Neural cell (in vitro differentiated cells): ENCODE data around the gene TBL1XR1. TPM values are rescaled to one million over a fixed set of nuclear protein-coding genes. Genes with fewer than 3 reads are reported as not detected.
A peak's percentile ranks its signal among the peaks of the same experiment; 100 is the strongest.

Experiments used
- H2AFZ ChIP-seq: fragments of 200-600, 300-800 bp; sonication (generic), shearing (Covaris generic); 2 replicates; pipeline ENCODE4 v1.6.0; 2014; ENCODE audit warnings: low read depth, mild to moderate bottlenecking, antibody characterized with exemption, low read length, moderate library complexity
- H3F3A ChIP-seq: fragments of 200-600 bp; shearing (Covaris generic); 2 replicates; pipeline ENCODE4 v1.6.1; 2016; ENCODE audit warnings: mild to moderate bottlenecking, moderate library complexity, mixed read lengths, antibody characterized with exemption, low read length; ENCODE audit not compliant: insufficient read depth, poor library complexity, severe bottlenecking
- H3K27ac ChIP-seq: fragments of 200-600, 300-800 bp; sonication (generic), shearing (Covaris generic); 2 replicates; pipeline ENCODE4 v1.5.1; 2014; ENCODE audit warnings: mild to moderate bottlenecking, low read length, moderate library complexity
- H3K27me3 ChIP-seq: fragments of 300-800, 200-600 bp; sonication (generic), shearing (Covaris generic); 2 replicates; pipeline ENCODE4 v1.6.0; 2014; ENCODE audit warnings: mild to moderate bottlenecking, low read depth, low read length, moderate library complexity; ENCODE audit not compliant: insufficient read depth
- H3K36me3 ChIP-seq: fragments of 300-800, 200-600 bp; sonication (generic), shearing (Covaris generic); 2 replicates; pipeline ENCODE4 v1.5.1; 2014; ENCODE audit warnings: mild to moderate bottlenecking, antibody characterized with exemption, low read length, moderate library complexity; ENCODE audit not compliant: insufficient read depth
- H3K4me2 ChIP-seq: fragments of 300-800, 200-600 bp; sonication (generic), shearing (Covaris generic); 2 replicates; pipeline ENCODE4 v1.6.0; 2014; ENCODE audit warnings: mild to moderate bottlenecking, low read length
- H3K4me3 ChIP-seq: fragments of 300-800, 200-600 bp; sonication (generic), shearing (Covaris generic); 2 replicates; pipeline ENCODE4 v1.5.1; 2014; ENCODE audit warnings: mild to moderate bottlenecking, low read length, moderate library complexity
- H3K79me2 ChIP-seq: fragments of 200-600 bp; shearing (Covaris generic); replicated peaks from 2 replicates; pipeline ENCODE4 v1.6.0; 2014; ENCODE audit warnings: mild to moderate bottlenecking, low read length, moderate library complexity; ENCODE audit not compliant: insufficient read depth
- H3K9ac ChIP-seq: fragments of 300-800, 200-600 bp; sonication (generic), shearing (Covaris generic); 2 replicates; pipeline ENCODE4 v1.6.1; 2016; ENCODE audit warnings: mild to moderate bottlenecking, low read length, mixed read lengths
- H3K9me2 ChIP-seq: fragments of 200-600 bp; shearing (Covaris generic); 2 replicates; pipeline ENCODE4 v1.6.1; 2016; ENCODE audit warnings: mild to moderate bottlenecking, low read length, mixed read lengths; ENCODE audit not compliant: insufficient read depth
- H3K9me3 ChIP-seq: fragments of 200-600, 300-800 bp; sonication (generic), shearing (Covaris generic); 2 replicates; pipeline ENCODE4 v1.6.1; 2016; ENCODE audit warnings: mild to moderate bottlenecking, mixed run types, low read length, moderate library complexity, mixed read lengths
- H4K20me1 ChIP-seq: fragments of 200-600 bp; shearing (Covaris generic); 2 replicates; pipeline ENCODE4 v1.6.1; 2016; ENCODE audit warnings: mild to moderate bottlenecking, mixed run types; ENCODE audit not compliant: insufficient read depth
- CTCF ChIP-seq: fragments of 450-650 bp; IDR thresholded peaks from 2 replicates; pipeline ENCODE4 v1.5.1; 2014; ENCODE audit warnings: antibody characterized with exemption, mild to moderate bottlenecking, moderate library complexity; ENCODE audit not compliant: poor library complexity, severe bottlenecking
- EP300 ChIP-seq: fragments of 450-650 bp; conservative IDR thresholded peaks from 2 replicates; pipeline ENCODE4 v1.6.1; 2014; ENCODE audit warnings: antibody characterized with exemption, mild to moderate bottlenecking, moderate library complexity; ENCODE audit not compliant: poor library complexity, severe bottlenecking
- EZH2 ChIP-seq: fragments of 200-600, 300-800 bp; shearing (Covaris generic), sonication (generic); IDR thresholded peaks from 2 replicates; pipeline ENCODE4 v1.6.1; 2014; ENCODE audit warnings: antibody characterized with exemption, low read length, borderline replicate concordance, mild to moderate bottlenecking; ENCODE audit not compliant: insufficient read depth, poor library complexity, severe bottlenecking
- MXI1 ChIP-seq: fragments of 450-650 bp; conservative IDR thresholded peaks from 2 replicates; pipeline ENCODE4 v1.6.1; 2014; ENCODE audit warnings: antibody characterized with exemption, mild to moderate bottlenecking; ENCODE audit not compliant: poor library complexity, severe bottlenecking
- POLR2AphosphoS5 ChIP-seq: IDR thresholded peaks from 2 replicates; pipeline ENCODE4 v1.6.1; 2012
- RAD21 ChIP-seq: fragments of 450-650 bp; conservative IDR thresholded peaks from 2 replicates; pipeline ENCODE4 v1.6.1; 2014; ENCODE audit warnings: antibody characterized with exemption, mild to moderate bottlenecking, moderate library complexity
- TAF1 ChIP-seq: IDR thresholded peaks from 2 replicates; pipeline ENCODE4 v1.6.1; 2012; ENCODE audit warnings: low read depth
- polyA minus RNA-seq: library from RNA; depleted of rRNA, polyadenylated mRNA; stranded (reverse); fragments of >200 nt; gene quantifications from 2 replicates; pipeline ENCODE4 v1.2.3, GENCODE V29; 2014
- polyA plus RNA-seq: library from polyadenylated mRNA; depleted of rRNA; stranded (reverse); fragments of >200 nt; gene quantifications from 2 replicates; pipeline ENCODE4 v1.2.3, GENCODE V29; 2014
- TF ChIP-seq, protein P1 (sequence below): IDR thresholded peaks from 2 replicates; pipeline ENCODE4 v1.6.1; 2012; ENCODE audit warnings: borderline replicate concordance

The TBL1XR1 gene
- polyA plus RNA-seq (81.5 and 96.3 TPM in 2 replicates), polyA minus RNA-seq (215 and 238 TPM in 2 replicates)

GRCh38 chr3:177197041-177197726 is at the start of gene TBL1XR1:
Gene TBL1XR1, minus strand, starts transcription at chr3:177197482. Its CDS starts 132,505 bp downstream, at chr3:177064977.
- peak within 1 kb of the TSS; percentile 80 for H3K4me3 ChIP-seq
- TF ChIP-seq, protein P1, sequence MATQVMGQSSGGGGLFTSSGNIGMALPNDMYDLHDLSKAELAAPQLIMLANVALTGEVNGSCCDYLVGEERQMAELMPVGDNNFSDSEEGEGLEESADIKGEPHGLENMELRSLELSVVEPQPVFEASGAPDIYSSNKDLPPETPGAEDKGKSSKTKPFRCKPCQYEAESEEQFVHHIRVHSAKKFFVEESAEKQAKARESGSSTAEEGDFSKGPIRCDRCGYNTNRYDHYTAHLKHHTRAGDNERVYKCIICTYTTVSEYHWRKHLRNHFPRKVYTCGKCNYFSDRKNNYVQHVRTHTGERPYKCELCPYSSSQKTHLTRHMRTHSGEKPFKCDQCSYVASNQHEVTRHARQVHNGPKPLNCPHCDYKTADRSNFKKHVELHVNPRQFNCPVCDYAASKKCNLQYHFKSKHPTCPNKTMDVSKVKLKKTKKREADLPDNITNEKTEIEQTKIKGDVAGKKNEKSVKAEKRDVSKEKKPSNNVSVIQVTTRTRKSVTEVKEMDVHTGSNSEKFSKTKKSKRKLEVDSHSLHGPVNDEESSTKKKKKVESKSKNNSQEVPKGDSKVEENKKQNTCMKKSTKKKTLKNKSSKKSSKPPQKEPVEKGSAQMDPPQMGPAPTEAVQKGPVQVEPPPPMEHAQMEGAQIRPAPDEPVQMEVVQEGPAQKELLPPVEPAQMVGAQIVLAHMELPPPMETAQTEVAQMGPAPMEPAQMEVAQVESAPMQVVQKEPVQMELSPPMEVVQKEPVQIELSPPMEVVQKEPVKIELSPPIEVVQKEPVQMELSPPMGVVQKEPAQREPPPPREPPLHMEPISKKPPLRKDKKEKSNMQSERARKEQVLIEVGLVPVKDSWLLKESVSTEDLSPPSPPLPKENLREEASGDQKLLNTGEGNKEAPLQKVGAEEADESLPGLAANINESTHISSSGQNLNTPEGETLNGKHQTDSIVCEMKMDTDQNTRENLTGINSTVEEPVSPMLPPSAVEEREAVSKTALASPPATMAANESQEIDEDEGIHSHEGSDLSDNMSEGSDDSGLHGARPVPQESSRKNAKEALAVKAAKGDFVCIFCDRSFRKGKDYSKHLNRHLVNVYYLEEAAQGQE: peak; percentile 17
- TF ChIP-seq EZH2 (no peak), TAF1 (no peak), POLR2AphosphoS5 (peak; percentile 82), MXI1 (no peak), RAD21 (no peak)
- H3K4me2 ChIP-seq: peak within 1 kb of the TSS; percentile 71
- peaks cover 44% of the 10 kb centered on the region for H3K79me2 ChIP-seq
- peak within 1 kb of the TSS; percentile 60 for H2AFZ ChIP-seq
- H4K20me1 ChIP-seq: no peaks in the 10 kb centered on the region
- peaks cover 5% of the 10 kb centered on the region for H3F3A ChIP-seq
- peak within 1 kb of the TSS; percentile 97 for H3K9ac ChIP-seq
- peak within 1 kb of the TSS; percentile 99 for H3K27ac ChIP-seq
- no peaks in the 10 kb centered on the region for H3K36me3 ChIP-seq
- no peaks in the 10 kb centered on the region for H3K9me3 ChIP-seq
- no peaks in the 10 kb centered on the region for H3K9me2 ChIP-seq
- no peaks in the 10 kb centered on the region for H3K27me3 ChIP-seq

DNA sequence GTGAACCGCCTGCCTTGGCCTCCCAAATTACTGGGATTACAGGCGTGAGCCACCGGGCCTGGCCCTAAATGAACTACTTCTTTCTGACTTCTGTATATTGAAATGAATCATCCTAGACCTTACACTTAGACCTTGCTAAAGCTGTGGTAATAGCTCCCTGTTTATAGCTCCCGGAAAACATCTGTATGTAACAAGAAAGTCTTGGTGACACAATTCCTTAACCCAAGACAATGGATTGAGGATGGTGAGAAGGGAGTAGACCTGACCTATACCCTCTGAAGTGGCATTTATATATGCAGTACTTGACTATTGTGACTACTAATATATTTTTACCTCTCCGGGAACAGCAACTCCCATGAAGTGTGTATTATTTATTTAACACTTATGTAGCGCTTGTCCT is 48.0 kb upstream of the TBL1XR1 start:
- Histone ChIP-seq H3K79me2 (no peaks in the 10 kb centered on the region), H3K27me3 (no peaks in the 10 kb centered on the region), H2AFZ (no peak overlapping the region), H3K4me3 (no peak overlapping the region), H3F3A (no peaks in the 10 kb centered on the region), H3K9ac (no peak overlapping the region), H3K4me2 (no peak overlapping the region), H4K20me1 (no peaks in the 10 kb centered on the region), H3K36me3 (no peaks in the 10 kb centered on the region), H3K27ac (no peak overlapping the region), H3K9me3 (no peaks in the 10 kb centered on the region), H3K9me2 (no peaks in the 10 kb centered on the region)
- TF ChIP-seq RAD21: no peak
- TF ChIP-seq CTCF: no peak
- no peak for TF ChIP-seq POLR2AphosphoS5

- Histone ChIP-seq H3K27me3 (no peaks in the 10 kb centered on the region), H3K36me3 (no peaks in the 10 kb centered on the region), H3K4me3 (no peak overlapping the region), H4K20me1 (no peaks in the 10 kb centered on the region), H3K9me2 (no peaks in the 10 kb centered on the region), H2AFZ (no peak overlapping the region), H3K79me2 (no peaks in the 10 kb centered on the region), H3K27ac (no peak overlapping the region), H3K4me2 (no peak overlapping the region), H3K9me3 (no peaks in the 10 kb centered on the region), H3F3A (no peaks in the 10 kb centered on the region), H3K9ac (no peak overlapping the region)
- no peak for TF ChIP-seq MXI1
- TF ChIP-seq EP300: no peak
Observed at GRCh38 chr3:177244606-177245005, 47.3 kb upstream of the TBL1XR1 start.
